Endothelial cell of umbilical vein (primary cell): ENCODE data around the gene VDR.

Source experiments
- EZH2 ChIP-seq: IDR thresholded peaks from 2 replicates; pipeline ENCODE4 v1.6.1; 2012; ENCODE audit warnings: borderline replicate concordance, low read depth, mild to moderate bottlenecking, moderate library complexity, low read length, inconsistent platforms; ENCODE audit not compliant: severe bottlenecking
- FOS ChIP-seq: IDR thresholded peaks from 2 replicates; pipeline ENCODE4 v1.6.1; 2011; ENCODE audit warnings: mild to moderate bottlenecking, low read length, moderate library complexity, borderline replicate concordance; ENCODE audit not compliant: insufficient read depth
- GATA2 ChIP-seq: IDR thresholded peaks from 2 replicates; pipeline ENCODE4 v1.7.0; 2011; ENCODE audit warnings: low read depth, mild to moderate bottlenecking, moderate library complexity, mixed read lengths, low read length; ENCODE audit not compliant: insufficient read length, insufficient read depth
- JUN ChIP-seq: IDR thresholded peaks from 2 replicates; pipeline ENCODE4 v1.6.1; 2011; ENCODE audit warnings: borderline replicate concordance, low read depth; ENCODE audit not compliant: insufficient read length, insufficient read depth
- MYC ChIP-seq: IDR thresholded peaks from one replicate; pipeline ENCODE4 v1.6.1; 2011; ENCODE audit warnings: mild to moderate bottlenecking, low read depth, low read length
- POLR2A ChIP-seq: IDR thresholded peaks from 2 replicates; pipeline ENCODE4 v1.6.1; 2012; ENCODE audit warnings: low read depth, mild to moderate bottlenecking, control low read depth, low read length
- POLR2AphosphoS5 ChIP-seq: IDR thresholded peaks from 2 replicates; pipeline ENCODE4 v1.6.1; 2012; ENCODE audit warnings: low read depth, mild to moderate bottlenecking, control low read depth, low read length, moderate library complexity; ENCODE audit not compliant: insufficient read depth
- TF ChIP-seq, protein P1 (sequence below), 2 donors: IDR thresholded peaks; 1 replicate in 1 of 2; 2 replicates in 1 of 2; pipeline ENCODE4 v1.5.1; 2011; ENCODE audit warnings: low read length in 2 of 2, mild to moderate bottlenecking in 2 of 2, moderate library complexity in 2 of 2, control low read depth in 1 of 2, inconsistent platforms in 1 of 2, low read depth in 1 of 2; ENCODE audit not compliant: insufficient read depth in 1 of 2; ENCODE audit errors: extremely low read depth in 1 of 2
- TF ChIP-seq, protein P2 (sequence below): IDR thresholded peaks from 2 replicates; pipeline ENCODE4 v1.6.1; 2011; ENCODE audit not compliant: insufficient read depth, insufficient read length

DNA sequence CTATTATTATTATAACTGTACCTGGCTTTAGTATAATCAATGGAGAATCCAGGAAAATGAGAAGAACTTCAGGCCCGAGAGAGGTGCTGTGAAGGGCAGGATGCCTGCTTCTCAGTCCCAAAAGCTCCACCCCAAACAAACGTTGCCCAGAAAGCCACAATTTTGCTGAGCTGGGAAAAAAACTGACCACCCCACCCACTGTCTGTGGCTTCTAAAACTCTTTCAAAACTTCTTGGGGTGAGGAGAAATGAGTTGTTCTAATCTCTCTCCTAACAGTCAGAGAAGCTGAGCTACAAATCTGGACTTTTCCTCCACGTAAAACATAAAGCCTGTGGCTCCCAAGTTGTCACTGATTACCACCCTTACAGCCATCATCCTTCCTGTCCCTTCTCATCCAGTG lies 13.4 kb downstream of the VDR start:
- TF ChIP-seq, protein P1, sequence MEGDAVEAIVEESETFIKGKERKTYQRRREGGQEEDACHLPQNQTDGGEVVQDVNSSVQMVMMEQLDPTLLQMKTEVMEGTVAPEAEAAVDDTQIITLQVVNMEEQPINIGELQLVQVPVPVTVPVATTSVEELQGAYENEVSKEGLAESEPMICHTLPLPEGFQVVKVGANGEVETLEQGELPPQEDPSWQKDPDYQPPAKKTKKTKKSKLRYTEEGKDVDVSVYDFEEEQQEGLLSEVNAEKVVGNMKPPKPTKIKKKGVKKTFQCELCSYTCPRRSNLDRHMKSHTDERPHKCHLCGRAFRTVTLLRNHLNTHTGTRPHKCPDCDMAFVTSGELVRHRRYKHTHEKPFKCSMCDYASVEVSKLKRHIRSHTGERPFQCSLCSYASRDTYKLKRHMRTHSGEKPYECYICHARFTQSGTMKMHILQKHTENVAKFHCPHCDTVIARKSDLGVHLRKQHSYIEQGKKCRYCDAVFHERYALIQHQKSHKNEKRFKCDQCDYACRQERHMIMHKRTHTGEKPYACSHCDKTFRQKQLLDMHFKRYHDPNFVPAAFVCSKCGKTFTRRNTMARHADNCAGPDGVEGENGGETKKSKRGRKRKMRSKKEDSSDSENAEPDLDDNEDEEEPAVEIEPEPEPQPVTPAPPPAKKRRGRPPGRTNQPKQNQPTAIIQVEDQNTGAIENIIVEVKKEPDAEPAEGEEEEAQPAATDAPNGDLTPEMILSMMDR (IDR thresholded peaks at IDR 0.05; ENCODE audit: extremely low read depth in 1 of 2, insufficient read depth in 1 of 2, low read depth in 1 of 2, low read length in 2 of 2), result no peak
- TF ChIP-seq POLR2A (no peak), FOS (no peak), EZH2 (no peak), POLR2AphosphoS5 (no peak), JUN (no peak), MYC (no peak), GATA2 (no peak)
- TF ChIP-seq, protein P2, sequence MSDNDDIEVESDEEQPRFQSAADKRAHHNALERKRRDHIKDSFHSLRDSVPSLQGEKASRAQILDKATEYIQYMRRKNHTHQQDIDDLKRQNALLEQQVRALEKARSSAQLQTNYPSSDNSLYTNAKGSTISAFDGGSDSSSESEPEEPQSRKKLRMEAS, result no peak
